Activated naive CD4-positive, alpha-beta T cell (primary cell): ENCODE measurements around the gene MROH2B.

ENCODE experiments used
- DNase-seq, 4 experiments: peaks; one replicate each; lab custom pipeline; 2025; lab: John Stamatoyannopoulos, UW

The MROH2B gene

GRCh38 chr5:40972434-40972833, 98.7 kb downstream of the MROH2B start:
- no peak for DNase-seq

GRCh38 chr5:40962207-40962955, 108.8 kb downstream of the MROH2B start:
- no peak for DNase-seq

- DNase-seq, result no peak
Measured at GRCh38 chr5:40960037-40960436, 111.1 kb downstream of the MROH2B start.

GRCh38 chr5:40958811-40959210, 112.3 kb downstream of the MROH2B start:
- no peak for DNase-seq

- DNase-seq, result no peak
Measured at GRCh38 chr5:40957048-40957447, 114.1 kb downstream of the MROH2B start.

GRCh38 chr5:40955313-40955712, 115.8 kb downstream of the MROH2B start:
- no peak for DNase-seq
